Measurements from ENCODE around the gene TCF4. TPM values are rescaled to one million over a fixed set of nuclear protein-coding genes. Genes with fewer than 3 reads are reported as not detected.

Gene TCF4
- polyA plus RNA-seq, 1 donor (not counting 4 experiments of a cell fraction or from before 2014, with no cell fraction given), result 9.7 TPM

- no peak for TF ChIP-seq EZH2 (IDR thresholded peaks at IDR 0.05; ENCODE audit: low read length)
- TF ChIP-seq CTCF (optimal IDR thresholded peaks at IDR 0.05 in 1 of 3, IDR thresholded peaks at IDR 0.05 in 1 of 3, conservative IDR thresholded peaks at IDR 0.05 in 1 of 3; ENCODE audit: extremely low read depth in 1 of 3, insufficient read depth in 2 of 3, low read length in 3 of 3), result no peak
- Histone ChIP-seq H3K4me3 (ENCODE audit: control insufficient read depth in 2 of 3, extremely low read depth in 1 of 3, insufficient read depth in 2 of 3, low read depth in 1 of 3, low read length in 3 of 3) (no peak overlapping the region), H3K4me1 (ENCODE audit: control insufficient read depth, extremely low read depth, insufficient read depth, low read length) (peaks cover 10% of the 10 kb centered on the region), H3K36me3 (ENCODE audit: control insufficient read depth in 2 of 2, extremely low read depth in 1 of 2, insufficient read depth in 2 of 2, low read length in 2 of 2) (no peaks in the 10 kb centered on the region), H3K9ac (ENCODE audit: control insufficient read depth, extremely low read depth, insufficient read depth, low read length) (no peak overlapping the region), H3K9me1 (ENCODE audit: control insufficient read depth, extremely low read depth, insufficient read depth, low read length) (no peaks in the 10 kb centered on the region), H3K27ac (ENCODE audit: control insufficient read depth, insufficient read depth, low read length) (no peak overlapping the region), H3K79me2 (ENCODE audit: control insufficient read depth, insufficient read depth, low read length) (no peaks in the 10 kb centered on the region), H3K9me3 (ENCODE audit: control insufficient read depth, low read depth, low read length) (no peaks in the 10 kb centered on the region), H2AFZ (ENCODE audit: control insufficient read depth, low read length) (no peak overlapping the region), H3K4me2 (ENCODE audit: control insufficient read depth, extremely low read depth, insufficient read depth, low read depth, low read length) (no peak overlapping the region), H3K27me3 (ENCODE audit: control insufficient read depth, extremely low read depth, insufficient read depth, low read length) (no peaks in the 10 kb centered on the region), H4K20me1 (ENCODE audit: control insufficient read depth, extremely low read depth, insufficient read depth, low read length) (no peaks in the 10 kb centered on the region)
- dilution Hi-C loops (cut with MboI; ENCODE audit: extremely low pct_ligation_motif_present, low sequenced_read_pairs), result no loop called here
- DNase-seq (ENCODE audit: low read depth, low spot score) (no peak), FAIRE-seq (no peak)
Observed at GRCh38 chr18:55446996-55447671, 140.9 kb downstream of the TCF4 start.

- FAIRE-seq, result no peak
- Histone ChIP-seq H3K4me1 (ENCODE audit: control insufficient read depth, extremely low read depth, insufficient read depth, low read length) (no peaks in the 10 kb centered on the region), H3K27ac (ENCODE audit: control insufficient read depth, insufficient read depth, low read length) (no peak overlapping the region), H3K27me3 (ENCODE audit: control insufficient read depth, extremely low read depth, insufficient read depth, low read length) (no peaks in the 10 kb centered on the region), H3K79me2 (ENCODE audit: control insufficient read depth, insufficient read depth, low read length) (no peaks in the 10 kb centered on the region), H3K4me3 (ENCODE audit: control insufficient read depth in 2 of 3, extremely low read depth in 1 of 3, insufficient read depth in 2 of 3, low read depth in 1 of 3, low read length in 3 of 3) (no peak overlapping the region), H3K9ac (ENCODE audit: control insufficient read depth, extremely low read depth, insufficient read depth, low read length) (no peak overlapping the region), H3K9me1 (ENCODE audit: control insufficient read depth, extremely low read depth, insufficient read depth, low read length) (no peaks in the 10 kb centered on the region), H2AFZ (ENCODE audit: control insufficient read depth, low read length) (no peak overlapping the region), H3K9me3 (ENCODE audit: control insufficient read depth, low read depth, low read length) (no peaks in the 10 kb centered on the region), H4K20me1 (ENCODE audit: control insufficient read depth, extremely low read depth, insufficient read depth, low read length) (no peaks in the 10 kb centered on the region), H3K36me3 (ENCODE audit: control insufficient read depth in 2 of 2, extremely low read depth in 1 of 2, insufficient read depth in 2 of 2, low read length in 2 of 2) (no peaks in the 10 kb centered on the region), H3K4me2 (ENCODE audit: control insufficient read depth, extremely low read depth, insufficient read depth, low read depth, low read length) (no peak overlapping the region)
- DNase-seq (ENCODE audit: low read depth, low spot score), result no peak
- TF ChIP-seq EZH2 (IDR thresholded peaks at IDR 0.05; ENCODE audit: low read length), result no peak
- TF ChIP-seq CTCF (optimal IDR thresholded peaks at IDR 0.05 in 1 of 3, IDR thresholded peaks at IDR 0.05 in 1 of 3, conservative IDR thresholded peaks at IDR 0.05 in 1 of 3; ENCODE audit: extremely low read depth in 1 of 3, insufficient read depth in 2 of 3, low read length in 3 of 3), result no peak
- dilution Hi-C loops (cut with MboI; ENCODE audit: extremely low pct_ligation_motif_present, low sequenced_read_pairs), result no loop called here
Observed at GRCh38 chr18:55444536-55444935, 143.5 kb downstream of the TCF4 start.

All from keratinocyte (primary cell).